ENCODE results near the gene ENO4.

- TF ChIP-seq FOXM1 (IDR thresholded peaks at IDR 0.05; ENCODE audit: borderline replicate concordance) (no peak), HDGF (IDR thresholded peaks at IDR 0.05; ENCODE audit: borderline replicate concordance) (no peak), FOXA1 (IDR thresholded peaks at IDR 0.05) (no peak), LEF1 (IDR thresholded peaks at IDR 0.05; ENCODE audit: borderline replicate concordance) (no peak), SP1 (IDR thresholded peaks at IDR 0.05) (no peak), TARDBP (IDR thresholded peaks at IDR 0.05) (no peak), ARNT (IDR thresholded peaks at IDR 0.05) (no peak), PKNOX1 (IDR thresholded peaks at IDR 0.05) (no peak), ZNF384 (IDR thresholded peaks at IDR 0.05) (no peak), CTBP1 (IDR thresholded peaks at IDR 0.05; ENCODE audit: borderline replicate concordance) (no peak), SUZ12 (IDR thresholded peaks at IDR 0.05) (no peak)
These were observed 56.5 kb downstream of the ENO4 start for GRCh38 chr10:116905845-116906210.
